Measurements from ENCODE around the gene PID1.

The PID1 gene

GRCh38 chr2:229057976-229058553, 213.0 kb downstream of the PID1 start:
- in situ Hi-C loops (cut with HindIII; ENCODE audit: low pct_ligation_motif_present, low sequenced_read_pairs), result no loop called here
- no peak for TF ChIP-seq CTCF (IDR thresholded peaks at IDR 0.05; ENCODE audit: low read depth, low read length, missing control alignments)
- Histone ChIP-seq H3K4me3 (ENCODE audit: low read depth, low read length) (no peak overlapping the region), H3K27me3 (replicated peaks) (no peaks in the 10 kb centered on the region), H3K36me3 (replicated peaks) (no peaks in the 10 kb centered on the region), H3K27ac (no peak overlapping the region)
- no peak for DNase-seq

GRCh38 chr2:229054311-229054710, 216.8 kb downstream of the PID1 start:
- in situ Hi-C loops (cut with HindIII; ENCODE audit: low pct_ligation_motif_present, low sequenced_read_pairs), result no loop called here
- Histone ChIP-seq H3K36me3 (replicated peaks) (no peaks in the 10 kb centered on the region), H3K27me3 (replicated peaks) (no peaks in the 10 kb centered on the region), H3K27ac (no peak overlapping the region), H3K4me3 (ENCODE audit: low read depth, low read length) (no peak overlapping the region)
- no peak for DNase-seq
- TF ChIP-seq CTCF (IDR thresholded peaks at IDR 0.05; ENCODE audit: low read depth, low read length, missing control alignments), result no peak

GRCh38 chr2:229051798-229052197, 219.3 kb downstream of the PID1 start:
- TF ChIP-seq CTCF (IDR thresholded peaks at IDR 0.05; ENCODE audit: low read depth, low read length, missing control alignments), result no peak
- Histone ChIP-seq H3K27ac (no peak overlapping the region), H3K4me3 (ENCODE audit: low read depth, low read length) (no peak overlapping the region), H3K27me3 (replicated peaks) (no peaks in the 10 kb centered on the region), H3K36me3 (replicated peaks) (no peaks in the 10 kb centered on the region)
- in situ Hi-C loops (cut with HindIII; ENCODE audit: low pct_ligation_motif_present, low sequenced_read_pairs), result no loop called here
- no peak for DNase-seq

DNA sequence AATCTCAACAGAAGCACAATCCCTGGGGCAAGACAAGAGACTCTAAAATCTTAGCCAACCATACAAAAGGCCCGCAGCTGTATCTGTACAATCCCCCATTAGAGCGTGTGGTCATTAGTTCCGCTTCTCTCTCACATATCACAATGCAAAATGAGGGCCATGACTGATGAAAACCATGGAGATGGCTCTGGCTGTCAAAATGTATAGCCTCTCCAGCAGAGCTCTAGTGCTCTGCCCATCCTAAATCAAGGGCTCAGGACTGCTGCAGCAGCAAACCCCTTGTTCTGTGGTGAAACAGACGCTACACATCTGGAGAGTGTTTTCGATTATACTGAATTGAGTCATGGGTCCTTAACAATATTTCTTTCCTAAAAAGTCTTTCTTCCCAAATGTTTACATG, 221.0 kb downstream of the PID1 start:
- Histone ChIP-seq H3K27me3 (replicated peaks) (no peaks in the 10 kb centered on the region), H3K4me3 (ENCODE audit: low read depth, low read length) (no peak overlapping the region), H3K36me3 (replicated peaks) (no peaks in the 10 kb centered on the region), H3K27ac (no peak overlapping the region)
- no peak for TF ChIP-seq CTCF (IDR thresholded peaks at IDR 0.05; ENCODE audit: low read depth, low read length, missing control alignments)
- in situ Hi-C loops (cut with HindIII; ENCODE audit: low pct_ligation_motif_present, low sequenced_read_pairs), result no loop called here
- DNase-seq, result no peak

GRCh38 chr2:229048134-229048533, 223.0 kb downstream of the PID1 start:
- Histone ChIP-seq H3K27ac (no peak overlapping the region), H3K27me3 (replicated peaks) (no peaks in the 10 kb centered on the region), H3K36me3 (replicated peaks) (no peaks in the 10 kb centered on the region), H3K4me3 (ENCODE audit: low read depth, low read length) (no peak overlapping the region)
- in situ Hi-C loops (cut with HindIII; ENCODE audit: low pct_ligation_motif_present, low sequenced_read_pairs), result no loop called here
- DNase-seq, result no peak
- no peak for TF ChIP-seq CTCF (IDR thresholded peaks at IDR 0.05; ENCODE audit: low read depth, low read length, missing control alignments)

- Histone ChIP-seq H3K4me3 (ENCODE audit: low read depth, low read length) (no peak overlapping the region), H3K27ac (no peak overlapping the region), H3K27me3 (replicated peaks) (no peaks in the 10 kb centered on the region), H3K36me3 (replicated peaks) (no peaks in the 10 kb centered on the region)
- in situ Hi-C loops (cut with HindIII; ENCODE audit: low pct_ligation_motif_present, low sequenced_read_pairs), result no loop called here
- DNase-seq, result no peak
- TF ChIP-seq CTCF (IDR thresholded peaks at IDR 0.05; ENCODE audit: low read depth, low read length, missing control alignments), result no peak
Measured at GRCh38 chr2:229045671-229046070, 225.4 kb downstream of the PID1 start.
